NCI-H1417 treated with DMSO at 0.1 percent for 48 hours (cell line): ENCODE data around the gene DMWD.

Experiments
- DNase-seq: peaks from one replicate; lab custom pipeline; 2025; lab: John Stamatoyannopoulos, UW

Gene DMWD

GRCh38 chr19:45786533-45786894, 6.1 kb downstream of the DMWD start:
- no peak for DNase-seq

GRCh38 chr19:45785781-45786532, 6.7 kb downstream of the DMWD start:
- no peak for DNase-seq

DNA sequence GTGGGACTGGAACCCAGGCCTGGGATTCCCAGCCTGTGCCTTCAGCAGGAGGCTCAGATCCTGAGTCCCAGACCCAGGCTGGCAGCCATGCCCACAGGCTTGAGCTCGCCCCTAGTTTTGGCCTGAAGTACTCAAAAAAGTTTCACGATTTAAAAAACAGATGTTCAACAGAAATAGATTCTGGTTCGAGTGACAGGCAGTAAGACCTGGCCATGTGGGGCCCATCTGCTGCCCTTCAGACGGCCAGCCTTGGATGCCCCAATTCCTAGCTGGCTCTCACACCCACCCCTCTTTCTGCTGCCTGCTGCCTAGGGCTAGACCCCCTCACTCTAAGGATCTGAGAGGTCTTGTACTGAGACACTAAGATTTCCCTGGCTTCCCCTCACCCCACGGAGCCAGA, 7.5 kb downstream of the DMWD start:
- no peak for DNase-seq

- DNase-seq, result no peak
Measured at GRCh38 chr19:45784096-45784495, 8.5 kb downstream of the DMWD start.

GRCh38 chr19:45782820-45783785, 9.5 kb downstream of the DMWD start:
- no peak for DNase-seq

- DNase-seq, result no peak
Measured at GRCh38 chr19:45782162-45782691, 10.4 kb downstream of the DMWD start, which contains the start of gene DMPK. Gene DMPK, minus strand, starts transcription at chr19:45782490. Its CDS starts 138 bp downstream, at chr19:45782352.

- DNase-seq, result peak; percentile 5
Measured at GRCh38 chr19:45781214-45782161, 11.2 kb downstream of the DMWD start.

GRCh38 chr19:45780448-45781213, 12.0 kb downstream of the DMWD start:
- no peak for DNase-seq

DNA sequence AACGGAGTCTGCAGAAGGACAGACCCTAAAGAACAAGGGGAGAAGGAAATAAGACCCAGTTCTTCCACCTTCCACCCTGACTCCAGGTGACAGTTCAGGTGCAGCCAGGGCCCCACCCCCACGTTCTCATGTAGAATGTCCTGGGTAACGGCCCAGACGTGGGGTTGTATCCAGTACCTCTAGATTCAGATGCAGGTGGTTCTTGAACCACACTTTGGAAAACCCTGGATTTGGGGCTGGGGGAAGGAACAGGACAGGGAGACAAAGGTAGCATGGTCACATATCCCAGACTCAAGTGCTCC, 12.5 kb downstream of the DMWD start:
- no peak for DNase-seq

DNA sequence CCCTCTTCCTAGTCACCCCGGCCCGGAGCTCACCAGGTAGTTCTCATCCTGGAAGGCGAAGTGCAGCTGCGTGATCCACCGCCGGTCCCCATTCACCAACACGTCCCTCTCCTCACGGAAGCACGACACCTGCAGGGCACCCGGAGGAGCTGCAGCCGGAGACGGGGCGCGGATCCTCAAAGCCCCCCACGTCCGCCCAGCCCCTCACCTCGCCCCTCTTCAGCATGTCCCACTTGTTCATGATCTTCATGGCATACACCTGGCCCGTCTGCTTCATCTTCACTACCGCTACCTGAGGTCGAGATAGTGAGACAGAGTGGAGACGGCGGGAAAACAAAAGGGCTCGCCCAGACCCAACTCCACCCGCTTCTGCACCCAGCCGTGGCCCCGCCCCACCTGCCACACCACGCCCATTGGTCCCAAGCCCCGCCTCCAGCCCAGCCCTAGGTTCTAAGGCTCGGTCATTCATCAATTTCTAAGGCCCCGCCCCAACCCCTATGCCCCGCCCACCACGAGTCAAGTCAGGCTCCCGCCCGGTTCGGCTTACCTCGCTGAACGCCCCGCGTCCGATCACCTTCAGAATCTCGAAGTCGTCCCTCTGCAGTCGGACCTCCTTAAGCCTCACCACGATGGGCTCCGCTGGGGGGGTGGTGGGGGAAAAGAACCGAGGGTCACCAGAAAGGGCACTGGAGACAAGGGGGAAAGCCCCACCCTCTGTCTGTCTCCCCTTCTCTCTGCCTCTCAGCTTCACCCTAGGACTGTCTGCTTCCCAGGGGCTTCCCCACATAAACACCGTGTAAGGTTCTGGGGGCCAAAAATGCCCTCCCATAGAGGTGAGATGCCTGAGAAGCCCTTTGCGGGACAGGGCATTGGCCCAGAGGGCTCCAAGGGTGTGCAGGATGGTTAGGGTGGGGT, 13.2 kb downstream of the DMWD start:
- peak; percentile 75 for DNase-seq

DNA sequence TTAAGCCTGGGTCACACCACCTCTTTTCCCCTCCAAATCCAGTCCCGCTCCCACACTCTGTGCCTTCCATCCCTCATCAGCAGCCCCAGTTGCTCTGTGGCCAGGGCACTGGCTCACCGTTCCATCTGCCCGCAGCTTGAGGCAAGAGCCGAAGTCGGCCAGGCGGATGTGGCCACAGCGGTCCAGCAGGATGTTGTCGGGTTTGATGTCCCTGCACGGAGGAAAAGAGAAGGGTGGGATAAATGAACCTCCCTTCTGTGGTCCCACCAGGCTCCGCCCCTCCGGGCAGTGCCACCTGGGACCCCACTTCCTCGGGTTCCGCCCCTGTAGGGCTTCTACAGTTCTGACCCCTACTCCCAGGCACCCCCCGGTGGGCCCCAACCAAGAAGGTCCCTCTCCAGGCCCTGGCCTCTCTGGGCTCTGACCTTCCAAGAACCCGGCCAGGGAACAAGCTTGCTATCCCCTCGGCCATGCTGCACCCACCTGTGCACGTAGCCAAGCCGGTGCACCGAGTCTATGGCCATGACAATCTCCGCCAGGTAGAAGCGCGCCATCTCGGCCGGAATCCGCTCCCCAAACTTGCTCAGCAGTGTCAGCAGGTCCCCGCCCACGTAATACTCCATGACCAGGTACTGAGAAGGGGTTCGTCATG, 14.5 kb downstream of the DMWD start:
- DNase-seq, result no peak

DNA sequence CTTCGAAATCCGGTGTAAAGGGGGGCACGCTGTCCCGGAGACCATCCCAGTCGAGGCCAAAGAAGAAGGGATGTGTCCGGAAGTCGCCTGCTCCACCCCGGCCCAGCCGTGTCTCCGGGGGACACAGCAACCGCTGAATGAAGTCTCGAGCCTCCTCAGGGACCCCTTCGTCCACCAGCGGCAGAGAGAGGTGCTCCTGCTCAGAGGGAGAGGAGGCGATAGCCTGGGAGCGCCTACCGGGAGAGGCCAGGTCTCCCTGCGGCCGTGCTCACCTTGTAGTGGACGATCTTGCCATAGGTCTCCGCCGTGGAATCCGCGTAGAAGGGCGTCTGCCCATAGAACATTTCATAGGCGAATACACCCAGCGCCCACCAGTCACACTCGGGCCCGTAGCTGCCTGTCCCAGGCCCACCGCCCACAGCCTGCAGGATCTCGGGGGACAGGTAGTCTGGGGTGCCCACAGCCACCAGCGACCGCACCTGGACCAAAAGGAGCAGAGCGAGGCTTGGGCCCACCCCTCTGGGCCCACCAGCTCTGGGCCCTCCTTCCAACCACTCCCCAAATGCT, 15.2 kb downstream of the DMWD start:
- no peak for DNase-seq

- no peak for DNase-seq
Measured at GRCh38 chr19:45774765-45775164, 17.9 kb downstream of the DMWD start.

DNA sequence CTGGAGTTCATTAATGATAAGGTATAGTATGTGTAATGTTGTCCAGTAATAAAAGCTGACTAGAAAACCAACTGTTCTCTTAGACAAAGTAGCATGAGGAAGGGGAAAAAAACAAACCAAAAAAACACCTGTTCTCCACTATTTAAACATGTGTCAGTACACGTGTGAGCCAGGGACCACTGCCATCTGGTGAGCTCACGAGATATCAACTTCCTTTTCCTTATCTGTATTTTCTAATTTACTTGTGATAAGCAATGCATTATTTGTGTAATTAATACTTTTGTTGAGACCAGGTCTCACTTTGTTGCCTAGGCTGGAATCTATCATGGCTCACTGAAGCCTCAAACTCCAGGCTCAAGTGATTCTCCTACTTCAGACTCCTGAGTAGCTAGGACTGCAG, 19.3 kb downstream of the DMWD start:
- no peak for DNase-seq

GRCh38 chr19:45772912-45773311, 19.7 kb downstream of the DMWD start:
- DNase-seq, result no peak

DNA sequence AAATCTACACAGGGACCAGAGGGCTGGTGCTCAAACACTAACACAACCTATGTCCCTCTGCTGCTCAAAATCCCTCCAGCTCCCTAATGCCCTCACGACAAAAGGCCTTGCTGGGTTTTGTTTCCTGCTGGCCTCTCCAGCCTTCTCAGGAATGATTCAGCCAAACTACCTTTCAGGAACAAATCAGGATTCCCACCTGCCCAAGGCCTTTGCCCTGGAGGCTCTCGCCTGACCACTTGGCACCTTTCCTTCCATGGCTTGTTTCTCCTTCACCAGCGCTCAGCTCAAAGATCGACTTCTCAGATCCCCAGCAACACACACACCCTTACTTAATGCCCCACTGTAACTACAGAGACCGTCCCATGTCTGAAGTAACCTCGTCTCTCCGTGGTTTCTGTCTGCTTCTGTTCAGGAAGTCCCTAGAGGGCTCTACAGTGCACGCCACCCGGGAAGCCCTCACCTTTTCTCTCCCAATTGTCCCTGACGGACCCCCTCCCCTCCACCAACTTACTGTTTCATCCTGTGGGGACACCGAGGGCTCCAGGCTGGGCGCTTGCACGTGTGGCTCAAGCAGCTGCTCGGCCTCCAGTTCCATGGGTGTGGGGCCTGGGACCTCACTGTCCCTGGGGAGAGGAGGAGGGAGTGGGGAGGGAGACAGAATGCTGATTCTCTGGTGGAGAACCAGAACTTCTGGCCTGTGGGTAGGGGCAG, 20.4 kb downstream of the DMWD start:
- DNase-seq, result no peak

- no peak for DNase-seq
Measured at GRCh38 chr19:45771311-45771933, 21.2 kb downstream of the DMWD start.
